ENCODE measurements around the gene MYZAP.

The MYZAP gene

DNA sequence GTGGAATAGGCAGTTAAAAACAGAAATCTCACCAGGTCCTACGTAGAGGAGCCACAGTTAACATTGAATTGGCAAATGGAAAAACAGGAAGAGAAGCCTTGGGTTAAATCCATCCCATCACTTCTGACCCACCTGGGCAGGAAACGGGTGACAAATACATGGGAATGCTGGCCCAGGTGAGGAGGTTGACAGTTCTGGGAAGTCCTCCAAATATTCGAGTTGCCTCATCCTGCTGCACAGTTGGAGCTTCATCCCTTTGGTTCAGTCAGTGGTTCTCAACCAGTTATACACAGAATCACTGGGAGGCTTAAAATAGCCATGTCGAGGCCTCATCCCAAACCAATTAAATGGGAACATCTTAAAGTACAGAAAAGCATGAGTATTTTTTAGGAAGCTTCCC, 5.3 kb downstream of the MYZAP start:
- peaks cover 34% of the 10 kb centered on the region for H3K27me3 ChIP-seq
- H3K4me1 ChIP-seq (ENCODE audit: control insufficient read depth in 1 of 2, insufficient read depth in 1 of 2, low read depth in 1 of 2, low read length in 1 of 2), result no peaks in the 10 kb centered on the region
- no peak overlapping the region for H3K27ac ChIP-seq
- no peaks in the 10 kb centered on the region for H3K9me3 ChIP-seq
- H3K36me3 ChIP-seq, result no peaks in the 10 kb centered on the region
- TF ChIP-seq, protein P1, sequence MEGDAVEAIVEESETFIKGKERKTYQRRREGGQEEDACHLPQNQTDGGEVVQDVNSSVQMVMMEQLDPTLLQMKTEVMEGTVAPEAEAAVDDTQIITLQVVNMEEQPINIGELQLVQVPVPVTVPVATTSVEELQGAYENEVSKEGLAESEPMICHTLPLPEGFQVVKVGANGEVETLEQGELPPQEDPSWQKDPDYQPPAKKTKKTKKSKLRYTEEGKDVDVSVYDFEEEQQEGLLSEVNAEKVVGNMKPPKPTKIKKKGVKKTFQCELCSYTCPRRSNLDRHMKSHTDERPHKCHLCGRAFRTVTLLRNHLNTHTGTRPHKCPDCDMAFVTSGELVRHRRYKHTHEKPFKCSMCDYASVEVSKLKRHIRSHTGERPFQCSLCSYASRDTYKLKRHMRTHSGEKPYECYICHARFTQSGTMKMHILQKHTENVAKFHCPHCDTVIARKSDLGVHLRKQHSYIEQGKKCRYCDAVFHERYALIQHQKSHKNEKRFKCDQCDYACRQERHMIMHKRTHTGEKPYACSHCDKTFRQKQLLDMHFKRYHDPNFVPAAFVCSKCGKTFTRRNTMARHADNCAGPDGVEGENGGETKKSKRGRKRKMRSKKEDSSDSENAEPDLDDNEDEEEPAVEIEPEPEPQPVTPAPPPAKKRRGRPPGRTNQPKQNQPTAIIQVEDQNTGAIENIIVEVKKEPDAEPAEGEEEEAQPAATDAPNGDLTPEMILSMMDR (IDR thresholded peaks at IDR 0.05), result no peak
- H3K4me3 ChIP-seq (ENCODE audit: low read depth in 1 of 2, low read length in 1 of 2), result no peak overlapping the region

DNA sequence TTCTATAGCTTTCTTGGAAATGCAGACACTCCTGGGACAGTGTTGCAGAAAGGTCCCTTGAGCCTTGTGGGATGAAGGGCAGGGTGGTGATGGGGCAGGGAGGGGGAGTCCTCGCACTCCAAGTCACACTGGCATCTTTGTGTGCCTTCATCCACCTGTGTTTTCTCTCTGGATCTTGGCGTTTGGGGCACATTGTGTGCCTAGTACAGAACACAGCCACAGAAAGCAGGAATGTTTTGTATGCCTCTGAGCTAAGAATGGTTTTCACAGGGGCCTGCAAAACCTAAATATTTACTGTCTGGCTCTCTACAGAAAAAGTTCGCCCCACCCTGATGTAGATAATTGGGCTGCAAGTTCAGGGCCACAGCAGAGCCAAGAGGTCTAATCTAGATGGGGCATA, 5.7 kb downstream of the MYZAP start:
- Histone ChIP-seq H3K9me3 (no peaks in the 10 kb centered on the region), H3K27me3 (peaks cover 30% of the 10 kb centered on the region), H3K27ac (no peak overlapping the region), H3K4me1 (ENCODE audit: control insufficient read depth in 1 of 2, insufficient read depth in 1 of 2, low read depth in 1 of 2, low read length in 1 of 2) (no peaks in the 10 kb centered on the region), H3K36me3 (no peaks in the 10 kb centered on the region), H3K4me3 (ENCODE audit: low read depth in 1 of 2, low read length in 1 of 2) (no peak overlapping the region)
- TF ChIP-seq, protein P1 (IDR thresholded peaks at IDR 0.05), result no peak

DNA sequence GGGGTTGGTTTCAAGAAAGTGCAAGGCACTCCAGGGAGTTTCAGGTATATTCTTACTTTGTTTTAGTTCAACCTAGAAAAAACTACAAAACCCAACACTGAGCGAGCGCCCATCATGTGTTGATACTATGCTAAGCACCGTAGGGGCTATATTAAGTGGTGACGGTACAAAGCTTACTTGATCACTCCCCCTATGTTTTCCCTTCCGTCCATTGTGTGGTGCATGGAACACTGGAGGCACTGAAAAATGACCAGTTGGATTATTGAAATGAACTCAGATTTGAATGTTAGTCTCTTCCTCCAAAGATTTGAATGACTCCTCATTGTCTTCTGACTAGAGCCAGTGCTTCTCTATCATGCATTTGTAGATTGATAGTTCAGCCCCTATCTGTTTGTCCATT, 6.6 kb downstream of the MYZAP start:
- Histone ChIP-seq H3K4me1 (ENCODE audit: control insufficient read depth in 1 of 2, insufficient read depth in 1 of 2, low read depth in 1 of 2, low read length in 1 of 2) (no peaks in the 10 kb centered on the region), H3K4me3 (ENCODE audit: low read depth in 1 of 2, low read length in 1 of 2) (no peak overlapping the region), H3K27ac (no peak overlapping the region), H3K9me3 (no peaks in the 10 kb centered on the region), H3K36me3 (no peaks in the 10 kb centered on the region), H3K27me3 (peaks cover 21% of the 10 kb centered on the region)
- TF ChIP-seq, protein P1 (IDR thresholded peaks at IDR 0.05), result no peak

DNA sequence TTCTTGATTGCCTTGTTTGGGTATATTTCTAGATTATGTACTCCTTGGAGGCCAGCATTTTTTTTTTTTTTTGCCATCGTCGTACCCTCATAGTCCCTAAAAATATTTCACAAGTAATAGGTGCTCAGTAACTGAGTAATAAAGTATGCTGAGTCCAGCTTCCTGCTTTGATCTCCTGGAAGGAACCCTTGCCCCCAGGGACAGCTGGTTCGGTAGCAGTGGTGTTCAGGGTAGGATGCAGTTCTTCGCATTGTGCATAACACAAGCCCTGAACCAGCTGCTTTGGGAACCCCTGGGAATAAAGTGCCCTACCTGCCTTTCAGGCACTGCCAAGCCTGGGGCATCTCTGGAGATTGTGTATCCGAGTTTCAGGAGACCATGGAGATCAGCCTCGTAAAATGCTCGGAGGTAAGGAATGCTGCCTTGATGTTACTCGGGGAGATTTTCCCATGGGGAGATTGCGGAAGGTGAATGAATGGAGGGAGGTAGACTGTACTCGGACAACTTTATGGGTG, 7.6 kb downstream of the MYZAP start:
- TF ChIP-seq, protein P1 (IDR thresholded peaks at IDR 0.05), result no peak
- Histone ChIP-seq H3K4me1 (ENCODE audit: control insufficient read depth in 1 of 2, insufficient read depth in 1 of 2, low read depth in 1 of 2, low read length in 1 of 2) (no peaks in the 10 kb centered on the region), H3K27ac (no peak overlapping the region), H3K27me3 (peaks cover 10% of the 10 kb centered on the region), H3K4me3 (ENCODE audit: low read depth in 1 of 2, low read length in 1 of 2) (no peak overlapping the region), H3K9me3 (no peaks in the 10 kb centered on the region), H3K36me3 (no peaks in the 10 kb centered on the region)

DNA sequence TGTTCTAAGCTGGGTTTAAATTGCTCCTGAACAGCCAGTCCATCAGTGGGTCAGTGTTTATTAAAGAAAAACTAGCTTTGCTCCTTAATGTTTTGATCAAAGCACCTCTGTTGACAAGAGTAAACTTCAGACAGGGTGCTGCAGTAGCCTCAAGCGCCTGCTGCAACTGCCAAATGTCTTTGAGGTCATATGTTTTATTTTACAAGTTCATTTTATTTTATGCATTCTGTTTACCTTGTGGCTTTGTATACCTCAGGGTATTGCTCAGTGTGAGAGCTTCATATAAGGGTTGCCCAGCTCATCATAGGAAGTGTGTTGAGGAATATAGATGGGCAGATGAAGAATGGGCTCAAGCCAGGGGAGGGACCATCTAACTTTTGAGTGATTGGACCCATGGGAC, 8.5 kb downstream of the MYZAP start:
- Histone ChIP-seq H3K4me1 (ENCODE audit: control insufficient read depth in 1 of 2, insufficient read depth in 1 of 2, low read depth in 1 of 2, low read length in 1 of 2) (no peaks in the 10 kb centered on the region), H3K27ac (no peak overlapping the region), H3K9me3 (no peaks in the 10 kb centered on the region), H3K27me3 (peaks cover 3% of the 10 kb centered on the region), H3K4me3 (ENCODE audit: low read depth in 1 of 2, low read length in 1 of 2) (no peak overlapping the region), H3K36me3 (no peaks in the 10 kb centered on the region)
- TF ChIP-seq, protein P1 (IDR thresholded peaks at IDR 0.05), result no peak

DNA sequence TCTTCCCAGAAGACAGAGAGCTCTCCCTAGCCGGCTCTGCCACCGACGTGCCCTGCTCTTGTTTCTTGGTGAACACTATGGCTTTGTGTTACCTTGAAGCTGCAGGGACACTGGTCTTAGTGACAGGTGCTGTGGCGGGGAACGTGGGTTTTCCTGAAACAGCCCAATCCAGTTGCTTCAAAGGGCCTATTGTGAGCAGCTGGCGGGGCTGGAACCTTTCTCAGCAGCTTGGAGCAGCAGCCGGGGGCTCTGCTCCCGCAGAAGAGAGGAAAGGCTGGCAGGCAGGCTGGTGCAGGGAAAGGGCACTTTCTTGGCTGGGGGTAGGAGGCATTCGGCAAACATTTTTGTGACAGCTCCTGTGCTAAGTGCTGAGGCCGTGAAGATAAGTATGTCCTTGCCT, 12.8 kb downstream of the MYZAP start:
- Histone ChIP-seq H3K36me3 (no peaks in the 10 kb centered on the region), H3K4me3 (ENCODE audit: low read depth in 1 of 2, low read length in 1 of 2) (no peak overlapping the region)

More for the DNA sequence above, 12.8 kb downstream of the MYZAP start:
- H3K4me1 ChIP-seq (ENCODE audit: control insufficient read depth in 1 of 2, insufficient read depth in 1 of 2, low read depth in 1 of 2, low read length in 1 of 2), result no peaks in the 10 kb centered on the region
- no peaks in the 10 kb centered on the region for H3K27me3 ChIP-seq
- TF ChIP-seq, protein P1 (IDR thresholded peaks at IDR 0.05), result no peak
- H3K9me3 ChIP-seq, result no peaks in the 10 kb centered on the region
- H3K27ac ChIP-seq, result no peak overlapping the region

Measured in neutrophil (primary cell).